Stimulated activated CD4-positive, alpha-beta T cell treated with anti-CD3 and anti-CD28 coated beads, TNF-alpha, amount 100 ng/mL, for 48 hours (primary cell): ENCODE results near the gene TSHB.
A peak's percentile ranks its signal among the peaks of the same experiment; 100 is the strongest.

Experiments
- DNase-seq, 3 donors: peaks; one replicate each; pipeline ENCODE4 v3.0.0-alpha.2; 2020; ENCODE audit warnings: low read depth in 3 of 3

Gene TSHB

GRCh38 chr1:115060501-115060900, 30.9 kb downstream of the TSHB start:
- no peak for DNase-seq

- peak; percentile 54 to 77 (median 73) for DNase-seq
These were observed 32.9 kb downstream of the TSHB start for GRCh38 chr1:115062542-115063004.

- DNase-seq = peak in 1 of 3 donors; percentile 4
These were observed 33.7 kb downstream of the TSHB start for GRCh38 chr1:115063228-115063901.

GRCh38 chr1:115064461-115064860, 34.8 kb downstream of the TSHB start:
- no peak for DNase-seq

- no peak for DNase-seq
These were observed 35.4 kb downstream of the TSHB start for GRCh38 chr1:115065021-115065420.

- no peak for DNase-seq
These were observed 37.7 kb downstream of the TSHB start for GRCh38 chr1:115067161-115067859.

GRCh38 chr1:115068826-115069585, 39.4 kb downstream of the TSHB start:
- DNase-seq = no peak

- DNase-seq = no peak
These were observed 40.2 kb downstream of the TSHB start for GRCh38 chr1:115069659-115070308.

GRCh38 chr1:115071012-115071664, 41.5 kb downstream of the TSHB start:
- no peak for DNase-seq

- no peak for DNase-seq
These were observed 43.9 kb downstream of the TSHB start for GRCh38 chr1:115073298-115074087.

GRCh38 chr1:115074839-115075534, 45.4 kb downstream of the TSHB start:
- no peak for DNase-seq

- no peak for DNase-seq
These were observed 46.8 kb downstream of the TSHB start for GRCh38 chr1:115076384-115076915.

GRCh38 chr1:115077286-115077983, 47.8 kb downstream of the TSHB start:
- DNase-seq = no peak

- no peak for DNase-seq
These were observed 48.3 kb downstream of the TSHB start for GRCh38 chr1:115077984-115078330.

GRCh38 chr1:115078708-115079107, 49.1 kb downstream of the TSHB start:
- no peak for DNase-seq

GRCh38 chr1:115082949-115083348, 53.3 kb downstream of the TSHB start:
- DNase-seq = no peak
